Hematopoietic multipotent progenitor cell treated with erythropoietin and hydrocortisone succinate and interleukin-3 and kit ligand, for 15 days (in vitro differentiated cells): ENCODE results near the gene CCL5.

Source experiments
- DNase-seq: peaks from one replicate; pipeline ENCODE4 v3.0.0-alpha.2; 2015; ENCODE audit warnings: low spot score

Gene CCL5

GRCh38 chr17:35867574-35867973 is 12.6 kb downstream of the CCL5 start:
- no peak for DNase-seq

DNA sequence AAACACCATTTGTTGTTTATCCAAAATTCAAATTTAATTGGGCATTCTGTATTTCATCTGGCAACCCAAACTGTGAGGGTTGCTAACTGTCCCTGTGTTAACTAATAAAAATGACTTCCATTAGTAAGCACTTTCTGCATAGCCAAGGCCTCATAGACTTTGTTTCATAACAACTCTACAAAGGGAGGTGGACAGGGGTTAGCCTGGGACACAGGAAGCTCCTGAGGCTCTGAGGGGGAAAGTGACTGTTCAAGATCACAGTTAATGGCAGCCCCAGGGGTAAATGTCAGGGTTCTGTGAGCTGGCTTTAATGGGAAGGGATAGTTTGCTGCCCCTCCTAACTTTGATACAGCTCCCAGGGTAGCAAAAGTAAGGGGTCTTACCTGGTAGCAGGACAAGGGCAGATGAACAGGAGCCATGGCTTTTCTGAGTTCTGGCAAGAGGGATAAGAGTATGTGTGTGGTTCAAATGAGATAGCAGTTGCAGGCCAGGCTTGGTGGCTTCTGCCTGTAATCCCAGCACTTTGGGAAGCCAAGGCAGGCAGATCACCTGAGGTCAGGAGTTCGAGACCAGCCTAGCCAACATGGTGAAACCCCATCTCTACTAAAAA is 13.7 kb downstream of the CCL5 start:
- DNase-seq = no peak

GRCh38 chr17:35865412-35866340 is 14.5 kb downstream of the CCL5 start:
- no peak for DNase-seq

DNA sequence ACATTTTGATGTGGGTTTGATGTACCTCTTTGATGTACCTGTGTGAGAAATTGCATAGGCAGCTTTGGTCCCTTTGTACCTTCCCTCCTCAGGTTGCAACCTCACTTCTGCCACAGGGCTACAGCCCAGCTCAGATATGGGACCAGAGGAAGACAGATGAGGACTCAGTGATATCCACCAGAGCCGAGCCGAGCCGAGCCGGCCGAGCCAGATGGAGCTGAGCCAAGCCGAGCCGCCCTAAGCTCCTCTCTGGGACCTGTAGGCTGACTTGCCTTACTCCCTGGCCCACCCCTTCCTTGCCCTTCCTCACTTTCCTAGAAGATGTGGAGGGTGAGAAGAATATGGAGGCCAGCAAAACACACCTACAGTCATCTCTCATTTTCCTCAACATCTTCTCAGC is 15.3 kb downstream of the CCL5 start:
- no peak for DNase-seq

DNA sequence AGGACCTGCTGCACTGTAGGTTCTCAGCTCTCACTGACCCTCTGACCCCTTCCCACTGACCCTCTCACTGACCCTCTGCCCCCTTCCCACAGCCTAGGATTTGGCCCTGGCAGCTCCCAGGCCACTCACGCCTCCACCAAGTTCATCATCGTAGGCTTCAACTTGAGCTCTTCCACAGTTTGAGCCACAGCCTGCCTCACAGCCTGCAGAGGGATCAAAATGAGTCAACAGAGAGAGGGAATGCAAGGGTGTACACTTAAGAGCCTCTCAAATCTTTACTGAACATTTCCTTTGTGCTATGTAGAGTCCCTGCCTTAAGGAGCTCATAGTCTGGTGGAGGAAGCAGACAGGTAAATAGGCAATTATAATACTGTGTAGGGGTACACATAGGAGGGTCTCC is 23.6 kb downstream of the CCL5 start:
- DNase-seq = no peak

DNA sequence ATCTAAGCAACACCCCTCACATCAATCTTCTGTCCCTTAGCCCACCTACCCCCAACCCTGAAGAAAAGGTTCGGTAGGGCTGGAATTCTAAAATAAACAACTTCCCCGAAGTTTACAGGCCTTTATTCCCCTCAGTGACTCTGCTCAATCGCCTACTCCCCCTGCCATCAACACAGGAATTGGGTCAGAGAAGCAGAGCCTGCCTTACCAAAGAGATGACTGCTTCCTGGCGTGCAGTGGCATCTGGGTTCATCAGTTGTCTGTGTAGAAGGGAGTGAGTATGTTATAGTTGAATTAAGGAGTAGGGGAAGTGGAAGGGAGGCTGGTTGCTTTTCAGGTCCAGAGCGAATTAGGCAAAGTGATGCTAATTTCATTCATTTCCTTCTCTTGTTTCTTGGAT is 24.2 kb downstream of the CCL5 start:
- no peak for DNase-seq

DNA sequence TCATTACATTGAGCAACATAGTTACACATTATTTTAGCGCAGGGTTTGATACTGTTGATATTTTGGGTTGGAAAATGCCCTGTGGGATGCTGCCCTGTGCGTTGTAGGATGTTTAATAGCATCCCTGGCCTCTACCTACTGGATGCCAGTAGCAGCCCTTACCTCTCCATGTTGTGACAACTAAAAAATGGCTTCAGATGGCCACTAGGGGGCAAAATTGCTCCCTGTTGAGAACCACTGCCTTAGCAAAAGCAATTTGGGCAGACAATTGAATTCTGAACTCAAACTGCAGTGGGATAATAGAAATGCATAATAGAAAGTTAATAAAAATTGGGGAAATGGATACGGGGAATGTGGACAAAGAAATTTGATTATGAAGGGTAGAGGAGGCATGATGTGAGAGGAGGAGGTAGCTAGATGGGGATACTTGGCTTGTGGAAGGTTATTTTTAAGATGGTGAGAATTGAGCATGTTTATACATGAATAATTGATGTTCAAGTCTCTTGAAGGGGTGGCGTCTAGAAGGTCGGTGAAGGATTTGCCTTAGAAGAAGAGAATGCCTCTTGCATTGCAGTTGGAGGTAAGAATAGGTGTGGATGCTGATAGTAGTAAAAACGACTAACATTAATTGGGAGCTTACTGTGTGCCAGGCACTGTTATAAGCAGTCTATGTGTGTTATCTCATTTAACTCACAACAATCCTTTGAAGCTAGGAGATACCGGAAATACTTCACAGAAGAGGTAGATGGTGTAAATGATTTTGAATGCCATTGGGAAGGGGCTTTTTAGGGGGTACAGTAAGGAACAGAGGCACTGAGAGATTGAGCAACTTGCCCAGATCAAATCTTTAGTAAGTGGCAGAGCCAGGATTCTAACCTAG is 30.5 kb downstream of the CCL5 start:
- DNase-seq = peak; percentile 73

- DNase-seq = no peak
Observed at GRCh38 chr17:35847633-35848373, 32.4 kb downstream of the CCL5 start.

DNA sequence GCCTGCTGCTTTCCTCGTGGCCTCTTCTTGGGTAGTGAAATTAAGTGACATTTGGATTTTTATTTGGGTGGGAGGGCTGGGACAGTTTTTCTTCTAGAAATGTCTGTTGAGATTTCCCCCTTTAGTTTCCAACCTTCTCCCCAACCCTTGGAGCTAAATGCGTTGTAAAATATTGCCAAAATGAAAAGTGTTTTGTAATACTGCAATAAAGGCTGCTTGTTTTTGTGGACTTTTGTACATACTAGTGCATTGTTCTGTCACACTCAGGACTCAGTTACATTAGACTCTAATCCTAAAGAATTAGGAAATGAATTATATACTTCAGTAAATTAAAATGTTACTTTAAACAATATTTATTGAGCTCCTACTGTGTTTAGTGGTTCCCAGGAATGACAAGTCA is 33.2 kb downstream of the CCL5 start:
- no peak for DNase-seq

- DNase-seq = no peak
Observed at GRCh38 chr17:35846055-35846809, 33.9 kb downstream of the CCL5 start.

- DNase-seq = no peak
Observed at GRCh38 chr17:35844547-35844946, 35.6 kb downstream of the CCL5 start.

DNA sequence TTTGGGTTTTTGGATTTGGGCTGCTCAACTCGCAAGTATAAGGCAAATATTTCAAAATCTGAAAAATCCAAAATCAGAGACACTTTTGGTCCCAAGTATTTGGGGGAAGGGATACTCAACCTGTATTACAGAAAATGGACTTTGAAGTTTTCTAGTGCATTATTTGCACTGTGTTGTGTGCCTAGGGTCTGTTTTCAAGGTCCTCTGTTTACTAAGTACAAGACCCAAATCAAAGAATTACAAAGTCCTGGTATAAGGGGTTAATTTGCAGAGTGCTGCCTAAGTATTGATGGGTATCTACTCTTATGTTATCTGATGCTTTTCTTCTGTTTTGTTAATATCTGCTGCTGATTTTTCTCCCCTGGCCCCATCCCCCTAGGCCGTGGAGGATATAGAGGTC is 36.5 kb downstream of the CCL5 start:
- no peak for DNase-seq

DNA sequence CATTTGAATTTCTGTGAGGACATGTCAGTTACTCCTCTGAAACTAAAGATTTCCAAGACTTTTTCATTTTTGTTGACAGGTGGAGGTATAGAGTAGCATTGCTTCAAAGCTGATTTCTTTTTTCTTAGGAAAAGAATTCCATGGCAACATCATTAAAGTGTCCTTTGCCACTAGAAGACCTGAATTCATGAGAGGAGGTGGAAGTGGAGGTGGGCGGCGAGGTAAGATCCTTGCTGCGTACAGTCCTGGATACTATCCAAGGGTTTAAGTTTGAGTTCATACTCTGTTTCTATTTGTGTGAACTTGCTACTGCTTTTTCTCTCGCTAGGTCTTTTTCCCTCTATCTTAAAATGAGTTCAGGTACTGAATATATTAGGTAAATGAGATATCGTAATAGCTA is 37.9 kb downstream of the CCL5 start:
- DNase-seq = no peak

DNA sequence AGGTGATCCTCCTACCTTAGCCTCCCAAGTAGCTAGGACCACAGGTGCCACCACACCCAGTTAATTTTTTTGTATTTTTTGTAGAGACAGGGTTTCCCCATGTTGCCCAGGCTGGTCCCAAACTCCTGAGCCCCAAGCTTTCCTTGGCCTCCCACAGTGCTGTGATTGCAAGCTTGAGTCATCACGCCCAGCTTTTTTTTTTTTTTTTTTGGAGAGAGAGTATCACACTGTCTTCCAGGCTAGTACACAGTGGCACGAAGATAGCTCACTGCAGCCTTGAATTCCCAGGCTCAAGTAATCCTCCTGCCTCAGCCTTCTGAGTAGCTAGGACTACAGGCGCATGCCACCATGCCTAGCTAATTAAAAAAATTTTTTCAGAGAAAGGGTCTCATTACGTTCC is 38.7 kb downstream of the CCL5 start:
- no peak for DNase-seq

DNA sequence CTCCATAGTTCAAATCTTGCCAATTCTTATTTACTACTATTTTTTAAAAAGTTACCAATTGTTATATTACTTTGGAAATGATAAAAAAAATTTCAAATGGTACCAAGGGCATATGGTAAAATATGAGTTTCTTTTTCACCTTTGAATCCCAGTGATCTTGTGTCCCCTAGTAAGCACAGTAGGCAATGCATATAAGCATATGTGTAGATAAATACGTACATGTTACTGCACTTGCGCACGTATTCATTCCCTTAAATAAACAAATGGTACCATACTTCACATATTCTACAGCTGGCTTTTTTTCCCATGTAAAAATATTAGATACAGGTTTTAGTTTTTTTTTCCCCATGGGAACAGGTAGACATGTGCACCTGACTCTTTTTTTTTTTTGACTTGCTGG is 39.1 kb downstream of the CCL5 start:
- no peak for DNase-seq

DNA sequence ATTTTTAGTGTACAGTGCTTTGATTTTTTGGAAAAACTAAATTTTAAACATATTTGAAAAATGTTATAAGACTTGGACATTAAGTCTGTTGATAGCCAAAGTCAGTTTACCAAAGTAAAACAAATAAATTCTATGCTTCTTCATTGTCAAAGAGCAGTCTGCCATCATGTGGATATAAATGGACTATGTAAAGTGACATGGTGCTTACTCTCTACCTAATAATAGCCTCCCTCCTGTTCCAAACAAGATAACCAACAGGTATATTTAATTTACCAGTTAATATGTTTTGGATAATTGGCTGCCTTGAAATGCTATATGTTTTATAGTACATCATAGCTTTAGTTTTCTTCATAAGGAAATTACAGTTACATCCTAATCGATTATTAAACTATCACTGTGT is 55.0 kb downstream of the CCL5 start:
- no peak for DNase-seq
